GM23338 (cell line): ENCODE results near the gene NME3. TPM values are rescaled to one million over a fixed set of nuclear protein-coding genes. Genes with fewer than 3 reads are reported as not detected.

Experiments
- ATAC-seq: fragments of 200-7000 bp; cut with Tn5 transposase; 3 replicates; pipeline ENCODE4 v1.9.1; 2020
- DNase-seq: peaks from one replicate; pipeline ENCODE4 v3.0.0-alpha.2; 2015; ENCODE audit warnings: low spot score
- H2AFZ ChIP-seq: fragments of 200-600 bp; sonication (generic); 2 replicates; pipeline ENCODE4 v1.8.0; 2016; ENCODE audit warnings: antibody characterized with exemption, mild to moderate bottlenecking, moderate library complexity
- H3F3A ChIP-seq: fragments of 200-600 bp; sonication (generic); replicated peaks from 2 replicates; pipeline ENCODE4 v1.8.0; 2017; ENCODE audit warnings: antibody characterized with exemption, mixed run types, low read depth
- H3K27ac ChIP-seq: fragments of 200-600 bp; sonication (generic); 2 replicates; pipeline ENCODE4 v1.6.1; 2016; ENCODE audit warnings: low read depth
- H3K27me3 ChIP-seq: fragments of 200-600 bp; sonication (generic); 2 replicates; pipeline ENCODE4 v1.8.0; 2016; ENCODE audit warnings: mild to moderate bottlenecking, mixed run types, moderate library complexity; ENCODE audit not compliant: insufficient read depth
- H3K36me3 ChIP-seq: fragments of 200-600 bp; sonication (generic); 2 replicates; pipeline ENCODE4 v1.8.0; 2016; ENCODE audit warnings: mild to moderate bottlenecking; ENCODE audit not compliant: insufficient read depth
- H3K4me1 ChIP-seq: fragments of 200-600 bp; sonication (generic); 2 replicates; pipeline ENCODE4 v1.8.0; 2016; ENCODE audit warnings: mild to moderate bottlenecking, moderate library complexity; ENCODE audit not compliant: insufficient read depth
- H3K4me2 ChIP-seq: fragments of 200-600 bp; sonication (generic); 2 replicates; pipeline ENCODE4 v1.7.1; 2017; ENCODE audit warnings: mixed run types
- H3K4me3 ChIP-seq: fragments of 200-600 bp; sonication (generic); 2 replicates; pipeline ENCODE4 v1.6.1; 2016; ENCODE audit warnings: mixed run types
- H3K79me2 ChIP-seq: fragments of 200-600 bp; sonication (generic); replicated peaks from 2 replicates; pipeline ENCODE4 v1.8.0; 2017; ENCODE audit warnings: mild to moderate bottlenecking; ENCODE audit not compliant: insufficient read depth
- H3K9me2 ChIP-seq: fragments of 200-600 bp; sonication (generic); 2 replicates; pipeline ENCODE4 v1.8.0; 2017; ENCODE audit not compliant: insufficient read depth
- H4K20me1 ChIP-seq: fragments of 200-600 bp; sonication (generic); replicated peaks from 2 replicates; pipeline ENCODE4 v1.8.0; 2017; ENCODE audit warnings: mild to moderate bottlenecking; ENCODE audit not compliant: insufficient read depth
- H3K27ac Mint-ChIP-seq: 2 replicates; pipeline ENCODE4 v1.8.0; 2020; ENCODE audit warnings: inconsistent platforms, mild to moderate bottlenecking, moderate library complexity, mixed read lengths
- H3K27me3 Mint-ChIP-seq: 3 replicates; pipeline ENCODE4 v1.8.0; 2022; ENCODE audit warnings: low read depth, mild to moderate bottlenecking, moderate library complexity, mixed read lengths, inconsistent platforms; ENCODE audit not compliant: insufficient read depth, poor library complexity
- H3K36me3 Mint-ChIP-seq: 3 replicates; pipeline ENCODE4 v1.8.0; 2021; ENCODE audit warnings: low read depth, mild to moderate bottlenecking, inconsistent platforms, moderate library complexity, mixed read lengths
- H3K4me1 Mint-ChIP-seq: 3 replicates; pipeline ENCODE4 v1.8.0; 2020; ENCODE audit warnings: mild to moderate bottlenecking, inconsistent platforms, mixed read lengths
- H3K4me3 Mint-ChIP-seq: 3 replicates; pipeline ENCODE4 v1.8.0; 2021; ENCODE audit warnings: moderate library complexity, mild to moderate bottlenecking, inconsistent platforms, mixed read lengths
- H3K9me3 Mint-ChIP-seq: 3 replicates; pipeline ENCODE4 v1.8.0; 2020; ENCODE audit warnings: moderate library complexity, mild to moderate bottlenecking, inconsistent platforms, mixed read lengths
- ETS1 ChIP-seq: IDR thresholded peaks from 2 replicates; pipeline ENCODE4 v1.6.1; 2016; ENCODE audit warnings: antibody characterized with exemption
- EZH2 ChIP-seq: fragments of 200-600 bp; sonication (generic); IDR thresholded peaks from one replicate; pipeline ENCODE4 v1.8.0; 2017; ENCODE audit warnings: antibody characterized with exemption, mild to moderate bottlenecking, low read depth; ENCODE audit not compliant: unreplicated experiment
- EZH2phosphoT487 ChIP-seq: fragments of 200-600 bp; sonication (generic); IDR thresholded peaks from one replicate; pipeline ENCODE4 v1.8.1; 2018; ENCODE audit warnings: antibody characterized with exemption; ENCODE audit not compliant: unreplicated experiment
- ZNF462 ChIP-seq: fragments of 250-450 bp; sonication (Bioruptor Pico); IDR thresholded peaks from 2 replicates; pipeline ENCODE4 v1.5.0; 2020; ENCODE audit warnings: mild to moderate bottlenecking, moderate library complexity
- polyA plus RNA-seq: library from polyadenylated mRNA; unstranded; fragments of >200 nt; fragmentation: Nextera tagmentation; extraction: Ambion mirVana; gene quantifications from 2 replicates; pipeline ENCODE4 v1.2.1, GENCODE V29; 2016
- total RNA-seq: library from RNA; depleted of rRNA; stranded (reverse); fragments of >200 nt; shearing (Covaris generic); gene quantifications from 2 replicates; pipeline ENCODE4 v1.2.3, GENCODE V29; 2014

The NME3 gene
- total and polyA plus RNA-seq, 2 experiments from 2014 or later: 95.3 to 130 TPM

GRCh38 chr16:1788095-1788707, 16.9 kb upstream of the NME3 start:
- TF ChIP-seq EZH2 (no peak), ZNF462 (CRISPR knock-in tag) (no peak), EZH2phosphoT487 (no peak), ETS1 (no peak)
- H3K9me3 Mint-ChIP-seq: peaks cover 2% of the 10 kb centered on the region; the same call in 1 of the 3 replicates
- H3K27me3 Mint-ChIP-seq: peaks cover 9% of the 10 kb centered on the region
- H3K4me3 Mint-ChIP-seq: no peak overlapping the region
- no peak overlapping the region for H3K4me2 ChIP-seq
- H3F3A ChIP-seq: no peaks in the 10 kb centered on the region
- H3K36me3 ChIP-seq: no peaks in the 10 kb centered on the region
- H3K4me1 ChIP-seq: no peaks in the 10 kb centered on the region
- H4K20me1 ChIP-seq: peaks cover 14% of the 10 kb centered on the region
- no peak for ATAC-seq
- H3K36me3 Mint-ChIP-seq: peaks cover 8% of the 10 kb centered on the region; the same call in 2 of the 3 replicates
- no peaks in the 10 kb centered on the region for H3K9me2 ChIP-seq
- no peaks in the 10 kb centered on the region for H3K27me3 ChIP-seq
- H3K79me2 ChIP-seq: peaks cover 34% of the 10 kb centered on the region
- no peak for DNase-seq
- H3K27ac ChIP-seq: no peak overlapping the region
- no peaks in the 10 kb centered on the region for H3K4me1 Mint-ChIP-seq
- no peak overlapping the region for H3K27ac Mint-ChIP-seq
- H3K4me3 ChIP-seq: no peak overlapping the region
- no peak overlapping the region for H2AFZ ChIP-seq
